HG03097 (cell line): ENCODE data around the gene SORL1.
"Not testable (repeated sequence)": the region's sequence is repeated elsewhere in the genome, so short reads cannot be mapped to it uniquely, and the experiment has no call there.

Experiments
- ATAC-seq: cut with Tn5 transposase; IDR thresholded peaks from one replicate; pipeline ENCODE4 v1.9.1; 2021; ENCODE audit not compliant: unreplicated experiment, low FRiP score

Gene SORL1

GRCh38 chr11:121611242-121611641 is 159.1 kb downstream of the SORL1 start:
- no peak for ATAC-seq

- no peak for ATAC-seq
Observed at GRCh38 chr11:121613724-121614123, 161.6 kb downstream of the SORL1 start.

- no peak for ATAC-seq
Observed at GRCh38 chr11:121614636-121615240, 162.6 kb downstream of the SORL1 start.

- no peak for ATAC-seq
Observed at GRCh38 chr11:121615501-121615900, 163.4 kb downstream of the SORL1 start.

GRCh38 chr11:121618516-121618915 is 166.4 kb downstream of the SORL1 start:
- no peak for ATAC-seq

- ATAC-seq: no peak
Observed at GRCh38 chr11:121625777-121626506, 173.8 kb downstream of the SORL1 start.

GRCh38 chr11:121626507-121626875 is 174.4 kb downstream of the SORL1 start:
- no peak for ATAC-seq

GRCh38 chr11:121626980-121627379 is 174.9 kb downstream of the SORL1 start:
- ATAC-seq: no peak

- no peak for ATAC-seq
Observed at GRCh38 chr11:121630041-121630440, 177.9 kb downstream of the SORL1 start.

- ATAC-seq: no peak
Observed at GRCh38 chr11:121631456-121631855, 179.3 kb downstream of the SORL1 start.

GRCh38 chr11:121634273-121634672 is 182.2 kb downstream of the SORL1 start:
- ATAC-seq: no peak

GRCh38 chr11:121634889-121635288 is 182.8 kb downstream of the SORL1 start:
- no peak for ATAC-seq

- no peak for ATAC-seq
Observed at GRCh38 chr11:121636081-121636799, 184.1 kb downstream of the SORL1 start.

- ATAC-seq: no peak
Observed at GRCh38 chr11:121636800-121637176, 184.7 kb downstream of the SORL1 start.

GRCh38 chr11:121637587-121637986 is 185.5 kb downstream of the SORL1 start:
- not testable (repeated sequence) for ATAC-seq

GRCh38 chr11:121643479-121644186 is 191.5 kb downstream of the SORL1 start:
- ATAC-seq: no peak

GRCh38 chr11:121644187-121644512 is 192.0 kb downstream of the SORL1 start:
- no peak for ATAC-seq

- ATAC-seq: no peak
Observed at GRCh38 chr11:121645001-121645400, 192.9 kb downstream of the SORL1 start.

GRCh38 chr11:121645596-121645995 is 193.5 kb downstream of the SORL1 start:
- ATAC-seq: no peak

- no peak for ATAC-seq
Observed at GRCh38 chr11:121648306-121648705, 196.2 kb downstream of the SORL1 start.

- ATAC-seq: no peak
Observed at GRCh38 chr11:121649798-121650197, 197.7 kb downstream of the SORL1 start.
